Measurements from ENCODE around the gene PWP2.
"Not testable (repeated sequence)": the region's sequence is repeated elsewhere in the genome, so short reads cannot be mapped to it uniquely, and the experiment has no call there.

Gene PWP2

GRCh38 chr21:44139787-44140551 is 32.8 kb downstream of the PWP2 start:
- not testable (repeated sequence) for DNase-seq

GRCh38 chr21:44140552-44140932 is 33.3 kb downstream of the PWP2 start:
- not testable (repeated sequence) for DNase-seq

GRCh38 chr21:44142470-44142869 is 35.3 kb downstream of the PWP2 start:
- DNase-seq = not testable (repeated sequence)

- not testable (repeated sequence) for DNase-seq
Observed at GRCh38 chr21:44143380-44143779, 36.2 kb downstream of the PWP2 start.

GRCh38 chr21:44143996-44144395 is 36.8 kb downstream of the PWP2 start:
- DNase-seq = not testable (repeated sequence)

- not testable (repeated sequence) for DNase-seq
Observed at GRCh38 chr21:44144784-44145602, 37.8 kb downstream of the PWP2 start.

- not testable (repeated sequence) for DNase-seq
Observed at GRCh38 chr21:44145616-44146015, 38.4 kb downstream of the PWP2 start.

GRCh38 chr21:44147108-44147507 is 39.9 kb downstream of the PWP2 start:
- not testable (repeated sequence) for DNase-seq

- DNase-seq = not testable (repeated sequence)
Observed at GRCh38 chr21:44150255-44150654, 43.1 kb downstream of the PWP2 start.

- not testable (repeated sequence) for DNase-seq
Observed at GRCh38 chr21:44153214-44153888, 46.2 kb downstream of the PWP2 start.

- DNase-seq = not testable (repeated sequence)
Observed at GRCh38 chr21:44153889-44154228, 46.7 kb downstream of the PWP2 start.

GRCh38 chr21:44154816-44155230 is 47.6 kb downstream of the PWP2 start:
- DNase-seq = not testable (repeated sequence)

- not testable (repeated sequence) for DNase-seq
Observed at GRCh38 chr21:44155231-44155993, 48.2 kb downstream of the PWP2 start.

- DNase-seq = not testable (repeated sequence)
Observed at GRCh38 chr21:44155994-44156380, 48.8 kb downstream of the PWP2 start.

GRCh38 chr21:44157439-44158081 is 50.4 kb downstream of the PWP2 start:
- DNase-seq = not testable (repeated sequence)

GRCh38 chr21:44158082-44158468 is 50.9 kb downstream of the PWP2 start:
- DNase-seq = not testable (repeated sequence)

- not testable (repeated sequence) for DNase-seq
Observed at GRCh38 chr21:44159349-44160297, 52.4 kb downstream of the PWP2 start.

GRCh38 chr21:44160298-44160672 is 53.1 kb downstream of the PWP2 start:
- not testable (repeated sequence) for DNase-seq

GRCh38 chr21:44160821-44161220 is 53.6 kb downstream of the PWP2 start:
- not testable (repeated sequence) for DNase-seq

- DNase-seq = not testable (repeated sequence)
Observed at GRCh38 chr21:44163167-44163653, 56.0 kb downstream of the PWP2 start.

GRCh38 chr21:44165933-44166332 is 58.7 kb downstream of the PWP2 start:
- not testable (repeated sequence) for DNase-seq
